BLaER1 (cell line): ENCODE results near the gene FBXL13.

ENCODE experiments used
- H3K27ac ChIP-seq: shearing (Covaris generic); formaldehyde crosslinking; 2 replicates; pipeline ENCODE4 v1.8.1; 2022
- H3K27me3 ChIP-seq: shearing (Covaris generic); formaldehyde crosslinking; 2 replicates; pipeline ENCODE4 v1.8.1; 2022
- H3K36me3 ChIP-seq: shearing (Covaris generic); formaldehyde crosslinking; 2 replicates; pipeline ENCODE4 v1.8.1; 2022
- H3K4me1 ChIP-seq: shearing (Covaris generic); formaldehyde crosslinking; 2 replicates; pipeline ENCODE4 v1.8.1; 2022
- H3K4me2 ChIP-seq: shearing (Covaris generic); formaldehyde crosslinking; 2 replicates; pipeline ENCODE4 v1.8.1; 2022
- H3K4me3 ChIP-seq: shearing (Covaris generic); formaldehyde crosslinking; 2 replicates; pipeline ENCODE4 v1.8.1; 2022
- H3K9ac ChIP-seq: shearing (Covaris generic); formaldehyde crosslinking; 2 replicates; pipeline ENCODE4 v1.8.1; 2022
- H3K9me3 ChIP-seq: shearing (Covaris generic); formaldehyde crosslinking; 2 replicates; pipeline ENCODE4 v1.8.1; 2022
- H4K20me1 ChIP-seq: shearing (Covaris generic); formaldehyde crosslinking; 2 replicates; pipeline ENCODE4 v1.8.1; 2022
- Cebpa-rat ChIP-seq: shearing (Covaris generic); IDR thresholded peaks from 2 replicates; pipeline ENCODE4 v1.8.1; 2022

Gene FBXL13

GRCh38 chr7:102892631-102893278 lies 181.8 kb downstream of the FBXL13 start:
- Histone ChIP-seq H3K27me3 (no peaks in the 10 kb centered on the region), H4K20me1 (no peaks in the 10 kb centered on the region), H3K9me3 (no peaks in the 10 kb centered on the region), H3K4me1 (peaks cover 38% of the 10 kb centered on the region), H3K4me3 (no peak overlapping the region), H3K4me2 (peak overlapping the region; percentile 42), H3K9ac (no peak overlapping the region), H3K36me3 (no peaks in the 10 kb centered on the region), H3K27ac (no peak overlapping the region)
- peak; percentile 22; the same call in 1 of the 2 replicates for TF ChIP-seq Cebpa-rat

GRCh38 chr7:102891693-102892261 lies 182.8 kb downstream of the FBXL13 start:
- H3K4me1 ChIP-seq = peaks cover 42% of the 10 kb centered on the region
- no peaks in the 10 kb centered on the region for H4K20me1 ChIP-seq
- no peak for TF ChIP-seq Cebpa-rat
- no peaks in the 10 kb centered on the region for H3K27me3 ChIP-seq
- no peak overlapping the region for H3K27ac ChIP-seq
- no peaks in the 10 kb centered on the region for H3K36me3 ChIP-seq
- H3K9ac ChIP-seq = no peak overlapping the region
- no peak overlapping the region for H3K4me3 ChIP-seq
- peak overlapping the region; percentile 42 for H3K4me2 ChIP-seq
- H3K9me3 ChIP-seq = no peaks in the 10 kb centered on the region

- no peak overlapping the region for H3K27ac ChIP-seq
- no peak overlapping the region for H3K9ac ChIP-seq
- no peaks in the 10 kb centered on the region for H4K20me1 ChIP-seq
- no peak overlapping the region for H3K4me3 ChIP-seq
- H3K9me3 ChIP-seq = no peaks in the 10 kb centered on the region; the same call in 1 of the 2 replicates
- H3K4me1 ChIP-seq = peaks cover 42% of the 10 kb centered on the region
- no peaks in the 10 kb centered on the region for H3K36me3 ChIP-seq
- H3K4me2 ChIP-seq = peak overlapping the region; percentile 42
- no peak for TF ChIP-seq Cebpa-rat
- H3K27me3 ChIP-seq = no peaks in the 10 kb centered on the region
Observed at GRCh38 chr7:102890971-102891692, 183.5 kb downstream of the FBXL13 start.

GRCh38 chr7:102890292-102890970 lies 184.2 kb downstream of the FBXL13 start:
- Histone ChIP-seq H3K27me3 (no peaks in the 10 kb centered on the region), H3K4me3 (no peak overlapping the region), H4K20me1 (no peaks in the 10 kb centered on the region), H3K27ac (no peak overlapping the region), H3K36me3 (no peaks in the 10 kb centered on the region), H3K4me1 (peaks cover 42% of the 10 kb centered on the region), H3K9ac (no peak overlapping the region), H3K4me2 (peak overlapping the region; percentile 42), H3K9me3 (no peaks in the 10 kb centered on the region; the same call in 1 of the 2 replicates)
- no peak for TF ChIP-seq Cebpa-rat

- H3K9me3 ChIP-seq = no peaks in the 10 kb centered on the region; the same call in 1 of the 2 replicates
- H3K27me3 ChIP-seq = no peaks in the 10 kb centered on the region
- H3K27ac ChIP-seq = no peak overlapping the region
- no peak overlapping the region for H3K4me3 ChIP-seq
- no peak overlapping the region for H3K9ac ChIP-seq
- peaks cover 42% of the 10 kb centered on the region for H3K4me1 ChIP-seq
- H3K36me3 ChIP-seq = no peaks in the 10 kb centered on the region
- TF ChIP-seq Cebpa-rat = no peak
- peak overlapping the region; percentile 42 for H3K4me2 ChIP-seq
- no peaks in the 10 kb centered on the region for H4K20me1 ChIP-seq
Observed at GRCh38 chr7:102889851-102890250, 184.7 kb downstream of the FBXL13 start.

GRCh38 chr7:102888561-102889233 lies 185.9 kb downstream of the FBXL13 start:
- no peaks in the 10 kb centered on the region; the same call in 1 of the 2 replicates for H3K9me3 ChIP-seq
- no peaks in the 10 kb centered on the region for H4K20me1 ChIP-seq
- no peaks in the 10 kb centered on the region for H3K36me3 ChIP-seq
- no peak overlapping the region for H3K27ac ChIP-seq
- H3K4me3 ChIP-seq = no peak overlapping the region
- no peak overlapping the region for H3K9ac ChIP-seq
- H3K27me3 ChIP-seq = no peaks in the 10 kb centered on the region
- no peak overlapping the region for H3K4me2 ChIP-seq
- peaks cover 42% of the 10 kb centered on the region for H3K4me1 ChIP-seq
- no peak for TF ChIP-seq Cebpa-rat

- Histone ChIP-seq H3K4me3 (no peak overlapping the region), H3K4me2 (no peak overlapping the region), H3K27me3 (no peaks in the 10 kb centered on the region), H3K4me1 (0 out of 2 replicates have a peak, but pooled peaks cover 4% of the 10 kb centered on the region), H3K9ac (no peak overlapping the region), H4K20me1 (no peaks in the 10 kb centered on the region), H3K27ac (no peak overlapping the region), H3K9me3 (no peaks in the 10 kb centered on the region; the same call in 1 of the 2 replicates), H3K36me3 (no peaks in the 10 kb centered on the region)
- no peak for TF ChIP-seq Cebpa-rat
Observed at GRCh38 chr7:102883098-102883860, 191.3 kb downstream of the FBXL13 start.

- Histone ChIP-seq H3K9me3 (no peaks in the 10 kb centered on the region), H3K36me3 (no peaks in the 10 kb centered on the region), H3K4me1 (peaks cover 12% of the 10 kb centered on the region), H3K4me3 (no peak overlapping the region), H4K20me1 (no peaks in the 10 kb centered on the region), H3K9ac (no peak overlapping the region), H3K27me3 (no peaks in the 10 kb centered on the region), H3K4me2 (no peak overlapping the region), H3K27ac (no peak overlapping the region)
- no peak for TF ChIP-seq Cebpa-rat
Observed at GRCh38 chr7:102875700-102876295, 198.8 kb downstream of the FBXL13 start.

GRCh38 chr7:102874966-102875365 lies 199.6 kb downstream of the FBXL13 start:
- H3K4me2 ChIP-seq = no peak overlapping the region
- no peak overlapping the region for H3K9ac ChIP-seq
- H3K27ac ChIP-seq = no peak overlapping the region
- no peaks in the 10 kb centered on the region for H3K27me3 ChIP-seq
- TF ChIP-seq Cebpa-rat = no peak
- peaks cover 12% of the 10 kb centered on the region for H3K4me1 ChIP-seq
- H3K9me3 ChIP-seq = no peaks in the 10 kb centered on the region
- H3K36me3 ChIP-seq = no peaks in the 10 kb centered on the region
- H4K20me1 ChIP-seq = no peaks in the 10 kb centered on the region
- no peak overlapping the region for H3K4me3 ChIP-seq
